ENCODE measurements around the gene PCCB.
"Not testable (repeated sequence)": the region's sequence is repeated elsewhere in the genome, so short reads cannot be mapped to it uniquely, and the experiment has no call there.

The PCCB gene

GRCh38 chr3:136250059-136250902, at the start of gene PCCB:
TSS of gene PCCB (plus strand) at chr3:136250340. CDS start at chr3:136250376, 36 bp downstream.
- peak; percentile 90 for DNase-seq

GRCh38 chr3:136207489-136208115, 42.5 kb upstream of the PCCB start:
- DNase-seq, result no peak

GRCh38 chr3:136209921-136210320, 40.2 kb upstream of the PCCB start:
- DNase-seq, result no peak

- no peak for DNase-seq
Observed at GRCh38 chr3:136211547-136211946, 38.6 kb upstream of the PCCB start.

GRCh38 chr3:136222746-136223145, 27.4 kb upstream of the PCCB start:
- DNase-seq, result not testable (repeated sequence)

- DNase-seq, result no peak
Observed at GRCh38 chr3:136232413-136232812, 17.7 kb upstream of the PCCB start.

GRCh38 chr3:136235545-136235944, 14.6 kb upstream of the PCCB start:
- no peak for DNase-seq

- DNase-seq, result no peak
Observed at GRCh38 chr3:136236109-136236508, 14.0 kb upstream of the PCCB start.

- DNase-seq, result no peak
Observed at GRCh38 chr3:136237103-136237502, 13.0 kb upstream of the PCCB start.

GRCh38 chr3:136237961-136238649, 12.0 kb upstream of the PCCB start:
- DNase-seq, result no peak

- no peak for DNase-seq
Observed at GRCh38 chr3:136239094-136239493, 11.0 kb upstream of the PCCB start.

- DNase-seq, result no peak
Observed at GRCh38 chr3:136245691-136246090, 4.4 kb upstream of the PCCB start.

GRCh38 chr3:136247436-136247835, 2.7 kb upstream of the PCCB start:
- no peak for DNase-seq

GRCh38 chr3:136247855-136248590, 2.1 kb upstream of the PCCB start:
- peak; percentile 93 for DNase-seq

GRCh38 chr3:136249091-136249490, 1.0 kb upstream of the PCCB start:
- DNase-seq, result no peak

- no peak for DNase-seq
Observed at GRCh38 chr3:136249593-136249992, 547 bp upstream of the PCCB start.

GRCh38 chr3:136250903-136251460, 842 bp downstream of the PCCB start:
- DNase-seq, result peak; percentile 63

- DNase-seq, result no peak
Observed at GRCh38 chr3:136251511-136251910, 1.4 kb downstream of the PCCB start.

GRCh38 chr3:136255672-136256406, 5.7 kb downstream of the PCCB start:
- no peak for DNase-seq

GRCh38 chr3:136258199-136258598, 8.1 kb downstream of the PCCB start:
- DNase-seq, result no peak

GRCh38 chr3:136261826-136262225, 11.7 kb downstream of the PCCB start:
- DNase-seq, result no peak

GRCh38 chr3:136262559-136262958, 12.4 kb downstream of the PCCB start:
- DNase-seq, result no peak

All from NCI-H524 treated with DMSO at 0.1 percent for 48 hours (cell line).